ENCODE data around the gene CFAP92. TPM values are rescaled to one million over a fixed set of nuclear protein-coding genes. Genes with fewer than 3 reads are reported as not detected.

CFAP92 gene
- total RNA-seq, 1 donor from 2014 or later = under 0.01 TPM

DNA sequence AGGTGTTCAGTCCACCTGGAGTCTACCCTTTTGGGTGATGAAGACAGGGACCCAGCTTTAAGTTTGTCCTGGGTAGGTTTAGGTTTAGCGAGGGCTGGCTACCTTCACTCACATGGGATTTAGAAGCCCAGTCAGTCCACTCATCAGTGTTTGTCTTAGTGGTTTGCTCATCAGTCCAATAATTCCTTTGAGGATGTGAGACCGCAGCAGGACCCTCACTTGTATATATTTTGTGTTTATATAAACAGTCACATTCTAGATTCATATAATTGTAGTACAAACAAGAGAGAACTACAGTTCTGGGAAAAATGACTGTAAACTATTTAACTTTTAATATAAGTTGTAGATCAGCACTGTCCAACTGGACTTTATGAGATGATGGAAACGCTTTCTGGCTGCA lies 25.4 kb upstream of the CFAP92 start:
- FAIRE-seq = no peak
- TF ChIP-seq, protein P1, sequence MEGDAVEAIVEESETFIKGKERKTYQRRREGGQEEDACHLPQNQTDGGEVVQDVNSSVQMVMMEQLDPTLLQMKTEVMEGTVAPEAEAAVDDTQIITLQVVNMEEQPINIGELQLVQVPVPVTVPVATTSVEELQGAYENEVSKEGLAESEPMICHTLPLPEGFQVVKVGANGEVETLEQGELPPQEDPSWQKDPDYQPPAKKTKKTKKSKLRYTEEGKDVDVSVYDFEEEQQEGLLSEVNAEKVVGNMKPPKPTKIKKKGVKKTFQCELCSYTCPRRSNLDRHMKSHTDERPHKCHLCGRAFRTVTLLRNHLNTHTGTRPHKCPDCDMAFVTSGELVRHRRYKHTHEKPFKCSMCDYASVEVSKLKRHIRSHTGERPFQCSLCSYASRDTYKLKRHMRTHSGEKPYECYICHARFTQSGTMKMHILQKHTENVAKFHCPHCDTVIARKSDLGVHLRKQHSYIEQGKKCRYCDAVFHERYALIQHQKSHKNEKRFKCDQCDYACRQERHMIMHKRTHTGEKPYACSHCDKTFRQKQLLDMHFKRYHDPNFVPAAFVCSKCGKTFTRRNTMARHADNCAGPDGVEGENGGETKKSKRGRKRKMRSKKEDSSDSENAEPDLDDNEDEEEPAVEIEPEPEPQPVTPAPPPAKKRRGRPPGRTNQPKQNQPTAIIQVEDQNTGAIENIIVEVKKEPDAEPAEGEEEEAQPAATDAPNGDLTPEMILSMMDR (IDR thresholded peaks at IDR 0.05; ENCODE audit: insufficient read depth, low read length, severe bottlenecking) = no peak

DNA sequence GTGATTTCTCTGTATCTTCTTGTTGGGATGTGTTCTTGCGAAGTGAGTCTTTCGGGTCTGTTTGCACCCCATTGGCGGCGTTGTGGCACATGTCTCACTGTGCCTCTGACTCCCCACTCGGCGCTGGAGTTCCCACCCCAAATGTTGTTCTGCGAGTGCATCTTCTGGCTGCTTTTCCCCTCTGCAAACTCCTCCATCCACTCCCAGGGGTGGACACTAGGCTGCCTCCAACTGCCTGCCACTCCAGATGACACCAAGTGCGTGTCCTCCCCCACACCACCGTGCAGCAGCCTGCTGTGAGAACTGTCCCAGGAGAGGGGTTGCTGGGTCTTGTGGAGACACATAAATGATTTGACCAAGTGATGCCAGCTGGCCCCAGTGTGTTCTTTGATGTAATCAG lies 24.9 kb upstream of the CFAP92 start:
- Histone ChIP-seq H3K36me3 (ENCODE audit: control insufficient read depth, insufficient read depth, low read length) (no peaks in the 10 kb centered on the region), H3K4me3 (ENCODE audit: low read depth, low read length) (no peak overlapping the region)
- FAIRE-seq = peak; percentile 80

More for the DNA sequence above, 25.4 kb upstream of the CFAP92 start:
- H3K36me3 ChIP-seq (ENCODE audit: control insufficient read depth, insufficient read depth, low read length) = no peaks in the 10 kb centered on the region
- H3K4me3 ChIP-seq (ENCODE audit: low read depth, low read length) = no peak overlapping the region
- no peak for DNase-seq (ENCODE audit: low read depth)
- no peaks in the 10 kb centered on the region for H3K27me3 ChIP-seq (ENCODE audit: control insufficient read depth, insufficient read depth, low read length)

DNA sequence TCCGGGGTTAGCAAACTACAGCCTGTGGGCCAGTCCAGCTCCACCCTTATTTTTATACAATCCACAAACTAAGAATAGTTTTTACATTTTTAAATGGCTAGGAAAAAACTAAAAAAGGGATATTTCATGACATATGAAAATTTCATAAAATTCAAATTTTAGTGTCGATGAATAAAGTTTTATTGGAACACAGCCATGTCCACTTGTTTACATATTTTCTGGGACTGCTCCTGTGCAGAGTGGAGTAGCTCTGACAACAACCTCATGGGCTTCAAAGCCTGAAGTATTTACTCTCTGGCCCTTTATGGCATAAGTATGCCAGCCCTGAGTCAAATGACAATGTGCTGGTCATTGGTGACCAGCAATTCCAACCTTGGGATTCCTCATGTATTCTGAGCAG lies 24.4 kb upstream of the CFAP92 start:
- Histone ChIP-seq H3K4me3 (ENCODE audit: low read depth, low read length) (no peak overlapping the region), H3K27me3 (ENCODE audit: control insufficient read depth, insufficient read depth, low read length) (no peaks in the 10 kb centered on the region), H3K36me3 (ENCODE audit: control insufficient read depth, insufficient read depth, low read length) (no peaks in the 10 kb centered on the region)
- TF ChIP-seq, protein P1 (IDR thresholded peaks at IDR 0.05; ENCODE audit: insufficient read depth, low read length, severe bottlenecking) = no peak
- DNase-seq (ENCODE audit: low read depth) = no peak
- FAIRE-seq = no peak

More for the DNA sequence above, 24.9 kb upstream of the CFAP92 start:
- TF ChIP-seq, protein P1 (IDR thresholded peaks at IDR 0.05; ENCODE audit: insufficient read depth, low read length, severe bottlenecking) = no peak
- H3K27me3 ChIP-seq (ENCODE audit: control insufficient read depth, insufficient read depth, low read length) = no peaks in the 10 kb centered on the region
- DNase-seq (ENCODE audit: low read depth) = no peak

DNA sequence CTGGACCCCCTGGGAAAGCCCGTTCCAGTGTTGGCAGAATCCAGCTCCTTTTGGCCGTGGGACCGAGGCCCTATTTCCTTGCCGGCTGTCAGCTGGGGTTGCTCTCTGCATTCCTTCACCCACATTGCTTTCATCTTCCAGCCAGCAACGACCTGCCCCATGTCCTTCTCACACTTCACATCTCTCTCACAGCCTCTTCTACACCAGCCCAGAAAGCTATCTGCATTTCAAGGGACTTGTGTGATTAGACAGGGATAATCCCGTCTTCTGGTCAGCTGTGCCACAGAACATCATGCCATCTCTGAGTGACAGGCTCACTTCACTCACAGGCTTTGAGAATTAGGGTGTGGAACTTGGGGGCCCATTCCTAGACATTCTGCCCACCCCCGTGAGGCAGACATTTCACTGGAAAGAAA lies 23.6 kb upstream of the CFAP92 start:
- no peak for DNase-seq (ENCODE audit: low read depth)
- FAIRE-seq = peak; percentile 36

DNA sequence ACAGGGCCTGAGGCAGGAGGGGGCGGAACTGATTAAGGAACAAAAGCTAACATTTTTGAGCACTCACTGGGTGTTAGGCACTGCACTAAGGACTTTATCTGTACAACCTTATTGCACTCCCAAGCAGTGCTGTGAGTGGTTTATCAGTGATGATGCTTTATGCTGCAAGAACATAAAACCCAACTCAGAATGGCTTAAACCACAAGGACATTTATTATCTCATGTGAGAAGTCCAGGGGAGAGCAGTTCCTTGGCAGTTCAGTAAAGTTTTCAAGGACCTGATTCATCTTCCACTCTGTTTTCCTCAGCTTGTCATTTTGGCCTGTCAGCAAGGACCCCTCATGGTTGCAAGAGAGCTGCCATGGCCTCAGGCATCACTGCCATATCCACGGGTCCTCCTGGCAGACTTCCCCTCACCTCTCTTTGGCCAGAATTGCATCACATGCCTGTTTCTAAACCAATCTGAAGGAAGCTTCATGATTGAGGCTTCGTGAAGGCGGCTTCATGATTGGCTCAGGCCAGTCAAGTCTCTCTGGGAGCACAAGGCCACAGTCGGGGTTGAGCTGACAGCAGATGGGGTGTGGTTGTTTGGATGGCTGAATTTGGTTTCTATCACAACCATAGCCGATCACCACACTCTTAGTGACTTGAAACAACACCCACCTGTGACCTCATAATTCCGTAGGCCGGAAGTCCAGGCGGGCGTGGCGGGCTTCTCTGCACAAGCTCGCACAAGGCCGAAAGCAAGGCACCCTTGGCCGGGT lies 23.0 kb upstream of the CFAP92 start:
- Histone ChIP-seq H3K36me3 (ENCODE audit: control insufficient read depth, insufficient read depth, low read length) (no peaks in the 10 kb centered on the region), H3K4me3 (ENCODE audit: low read depth, low read length) (no peak overlapping the region), H3K27me3 (ENCODE audit: control insufficient read depth, insufficient read depth, low read length) (no peaks in the 10 kb centered on the region)
- TF ChIP-seq, protein P1 (IDR thresholded peaks at IDR 0.05; ENCODE audit: insufficient read depth, low read length, severe bottlenecking) = no peak
- DNase-seq (ENCODE audit: low read depth) (no peak), FAIRE-seq (peak; percentile 64)

More for the DNA sequence above, 23.6 kb upstream of the CFAP92 start:
- Histone ChIP-seq H3K36me3 (ENCODE audit: control insufficient read depth, insufficient read depth, low read length) (no peaks in the 10 kb centered on the region), H3K4me3 (ENCODE audit: low read depth, low read length) (no peak overlapping the region), H3K27me3 (ENCODE audit: control insufficient read depth, insufficient read depth, low read length) (no peaks in the 10 kb centered on the region)
- TF ChIP-seq, protein P1 (IDR thresholded peaks at IDR 0.05; ENCODE audit: insufficient read depth, low read length, severe bottlenecking) = no peak

DNA sequence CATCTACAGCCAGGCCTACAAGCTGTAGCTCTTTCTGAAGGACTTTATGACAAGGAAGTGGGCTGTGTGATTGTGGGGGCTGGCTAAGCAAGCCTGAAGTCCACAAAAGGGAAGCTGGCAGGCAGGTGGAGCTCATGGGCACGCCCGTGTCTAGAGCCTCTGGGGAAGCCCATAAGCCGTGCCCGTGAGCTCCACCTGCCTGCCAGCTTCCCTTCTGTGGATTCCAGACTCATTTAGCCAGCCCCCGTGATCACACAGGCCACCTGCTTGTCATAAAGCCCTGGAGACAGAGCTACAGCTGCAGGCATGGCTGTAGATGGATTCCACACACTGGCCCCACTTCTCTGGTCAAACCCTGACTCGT lies 22.5 kb upstream of the CFAP92 start:
- DNase-seq (ENCODE audit: low read depth) = peak; percentile 29
- no peak for FAIRE-seq
- H3K4me3 ChIP-seq (ENCODE audit: low read depth, low read length) = no peak overlapping the region
- TF ChIP-seq, protein P1 (IDR thresholded peaks at IDR 0.05; ENCODE audit: insufficient read depth, low read length, severe bottlenecking) = peak; percentile 56
- H3K36me3 ChIP-seq (ENCODE audit: control insufficient read depth, insufficient read depth, low read length) = no peaks in the 10 kb centered on the region
- H3K27me3 ChIP-seq (ENCODE audit: control insufficient read depth, insufficient read depth, low read length) = no peaks in the 10 kb centered on the region

All from bronchial epithelial cell (primary cell).